ENCODE data around the gene PVALEF. TPM values are rescaled to one million over a fixed set of nuclear protein-coding genes. Genes with fewer than 3 reads are reported as not detected.

Gene PVALEF
- polyA plus RNA-seq, 1 donor (not counting 4 experiments of a cell fraction or from before 2014, with no cell fraction given): not detected

DNA sequence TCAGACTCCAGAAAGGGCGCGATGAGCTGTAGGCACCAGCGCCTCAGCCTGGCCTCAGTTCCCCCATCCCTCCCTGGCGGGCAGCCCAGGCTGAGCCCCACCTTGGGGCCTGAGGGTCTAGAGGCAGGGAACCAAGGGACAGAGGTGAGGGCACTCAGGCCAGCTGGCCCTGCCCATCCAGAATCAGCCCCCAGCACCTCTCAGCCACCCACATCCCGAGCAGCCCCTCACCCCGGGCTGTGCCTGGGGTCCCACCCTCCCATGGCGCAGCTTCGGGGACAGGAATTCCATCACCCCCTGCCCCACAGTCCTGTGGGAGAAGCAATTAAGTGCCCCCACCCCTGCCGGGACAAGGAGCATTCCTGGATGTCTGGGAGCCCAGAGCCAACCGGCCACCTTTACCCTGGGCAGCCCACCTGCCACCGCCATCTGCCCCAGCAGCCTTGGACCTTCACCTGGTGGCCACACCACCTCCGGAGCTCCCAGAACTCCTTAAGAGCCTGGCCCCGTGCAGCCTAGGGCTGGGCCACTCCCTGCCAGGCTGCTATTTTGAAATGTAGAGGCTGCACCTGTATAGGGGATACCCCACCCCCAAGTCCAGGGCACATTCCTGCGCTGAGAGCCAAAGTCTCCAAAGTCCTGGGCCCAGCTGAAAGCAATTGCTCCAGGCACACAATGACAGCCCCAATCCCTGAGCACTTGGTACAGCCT lies 33.7 kb upstream of the PVALEF start:
- no peaks in the 10 kb centered on the region for H4K20me1 ChIP-seq (ENCODE audit: control insufficient read depth, extremely low read depth, insufficient read depth, low read length)
- peaks cover 34% of the 10 kb centered on the region for H3K27me3 ChIP-seq (ENCODE audit: control insufficient read depth, extremely low read depth, insufficient read depth, low read length)
- no peak overlapping the region for H3K4me2 ChIP-seq (ENCODE audit: control insufficient read depth, extremely low read depth, insufficient read depth, low read depth, low read length)
- no peak overlapping the region for H2AFZ ChIP-seq (ENCODE audit: control insufficient read depth, low read length)
- H3K4me1 ChIP-seq (ENCODE audit: control insufficient read depth, extremely low read depth, insufficient read depth, low read length): no peaks in the 10 kb centered on the region
- H3K36me3 ChIP-seq (ENCODE audit: control insufficient read depth in 2 of 2, extremely low read depth in 1 of 2, insufficient read depth in 2 of 2, low read length in 2 of 2): no peaks in the 10 kb centered on the region
- dilution Hi-C loops (cut with MboI; ENCODE audit: extremely low pct_ligation_motif_present, low sequenced_read_pairs): no loop called here
- H3K79me2 ChIP-seq (ENCODE audit: control insufficient read depth, insufficient read depth, low read length): no peaks in the 10 kb centered on the region
- FAIRE-seq (no peak), DNase-seq (ENCODE audit: low read depth, low spot score) (no peak)
- H3K4me3 ChIP-seq (ENCODE audit: control insufficient read depth in 2 of 3, extremely low read depth in 1 of 3, insufficient read depth in 2 of 3, low read depth in 1 of 3, low read length in 3 of 3): no peak overlapping the region
- H3K27ac ChIP-seq (ENCODE audit: control insufficient read depth, insufficient read depth, low read length): no peak overlapping the region
- no peaks in the 10 kb centered on the region for H3K9me3 ChIP-seq (ENCODE audit: control insufficient read depth, low read depth, low read length)
- TF ChIP-seq, protein P1, sequence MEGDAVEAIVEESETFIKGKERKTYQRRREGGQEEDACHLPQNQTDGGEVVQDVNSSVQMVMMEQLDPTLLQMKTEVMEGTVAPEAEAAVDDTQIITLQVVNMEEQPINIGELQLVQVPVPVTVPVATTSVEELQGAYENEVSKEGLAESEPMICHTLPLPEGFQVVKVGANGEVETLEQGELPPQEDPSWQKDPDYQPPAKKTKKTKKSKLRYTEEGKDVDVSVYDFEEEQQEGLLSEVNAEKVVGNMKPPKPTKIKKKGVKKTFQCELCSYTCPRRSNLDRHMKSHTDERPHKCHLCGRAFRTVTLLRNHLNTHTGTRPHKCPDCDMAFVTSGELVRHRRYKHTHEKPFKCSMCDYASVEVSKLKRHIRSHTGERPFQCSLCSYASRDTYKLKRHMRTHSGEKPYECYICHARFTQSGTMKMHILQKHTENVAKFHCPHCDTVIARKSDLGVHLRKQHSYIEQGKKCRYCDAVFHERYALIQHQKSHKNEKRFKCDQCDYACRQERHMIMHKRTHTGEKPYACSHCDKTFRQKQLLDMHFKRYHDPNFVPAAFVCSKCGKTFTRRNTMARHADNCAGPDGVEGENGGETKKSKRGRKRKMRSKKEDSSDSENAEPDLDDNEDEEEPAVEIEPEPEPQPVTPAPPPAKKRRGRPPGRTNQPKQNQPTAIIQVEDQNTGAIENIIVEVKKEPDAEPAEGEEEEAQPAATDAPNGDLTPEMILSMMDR (optimal IDR thresholded peaks at IDR 0.05 in 1 of 3, IDR thresholded peaks at IDR 0.05 in 1 of 3, conservative IDR thresholded peaks at IDR 0.05 in 1 of 3; ENCODE audit: extremely low read depth in 1 of 3, insufficient read depth in 2 of 3, low read length in 3 of 3): no peak
- TF ChIP-seq EZH2 (IDR thresholded peaks at IDR 0.05; ENCODE audit: low read length): no peak
- no peaks in the 10 kb centered on the region for H3K9me1 ChIP-seq (ENCODE audit: control insufficient read depth, extremely low read depth, insufficient read depth, low read length)
- H3K9ac ChIP-seq (ENCODE audit: control insufficient read depth, extremely low read depth, insufficient read depth, low read length): no peak overlapping the region

DNA sequence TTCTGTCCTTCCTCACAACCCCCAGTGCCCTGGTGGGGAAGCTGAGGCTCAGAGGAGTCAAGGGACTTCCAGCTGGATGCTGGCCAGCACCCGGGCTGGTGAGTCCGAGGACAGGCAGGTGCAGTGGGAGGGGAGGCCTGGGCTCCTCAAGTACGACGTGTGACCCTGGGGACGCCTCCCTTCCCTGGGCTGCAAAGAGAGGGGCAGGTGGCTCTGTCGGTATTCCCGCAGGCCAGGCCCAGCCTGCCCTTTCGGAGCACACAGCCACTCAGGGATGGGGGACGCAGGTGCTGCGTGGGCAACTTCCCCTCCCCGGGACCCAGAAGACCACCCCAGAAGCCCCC lies 33.1 kb upstream of the PVALEF start:
- H3K27me3 ChIP-seq (ENCODE audit: control insufficient read depth, extremely low read depth, insufficient read depth, low read length): peaks cover 33% of the 10 kb centered on the region
- no peak overlapping the region for H2AFZ ChIP-seq (ENCODE audit: control insufficient read depth, low read length)
- no peaks in the 10 kb centered on the region for H3K9me3 ChIP-seq (ENCODE audit: control insufficient read depth, low read depth, low read length)
- H3K36me3 ChIP-seq (ENCODE audit: control insufficient read depth in 2 of 2, extremely low read depth in 1 of 2, insufficient read depth in 2 of 2, low read length in 2 of 2): no peaks in the 10 kb centered on the region
- no peaks in the 10 kb centered on the region for H3K4me1 ChIP-seq (ENCODE audit: control insufficient read depth, extremely low read depth, insufficient read depth, low read length)
- H4K20me1 ChIP-seq (ENCODE audit: control insufficient read depth, extremely low read depth, insufficient read depth, low read length): no peaks in the 10 kb centered on the region
- H3K27ac ChIP-seq (ENCODE audit: control insufficient read depth, insufficient read depth, low read length): no peak overlapping the region
- no peak overlapping the region for H3K4me3 ChIP-seq (ENCODE audit: control insufficient read depth in 2 of 3, extremely low read depth in 1 of 3, insufficient read depth in 2 of 3, low read depth in 1 of 3, low read length in 3 of 3)
- DNase-seq (ENCODE audit: low read depth, low spot score) (no peak), FAIRE-seq (no peak)
- H3K4me2 ChIP-seq (ENCODE audit: control insufficient read depth, extremely low read depth, insufficient read depth, low read depth, low read length): no peak overlapping the region
- H3K79me2 ChIP-seq (ENCODE audit: control insufficient read depth, insufficient read depth, low read length): no peaks in the 10 kb centered on the region
- H3K9ac ChIP-seq (ENCODE audit: control insufficient read depth, extremely low read depth, insufficient read depth, low read length): no peak overlapping the region
- dilution Hi-C loops (cut with MboI; ENCODE audit: extremely low pct_ligation_motif_present, low sequenced_read_pairs): no loop called here
- no peak for TF ChIP-seq EZH2 (IDR thresholded peaks at IDR 0.05; ENCODE audit: low read length)
- TF ChIP-seq, protein P1 (optimal IDR thresholded peaks at IDR 0.05 in 1 of 3, IDR thresholded peaks at IDR 0.05 in 1 of 3, conservative IDR thresholded peaks at IDR 0.05 in 1 of 3; ENCODE audit: extremely low read depth in 1 of 3, insufficient read depth in 2 of 3, low read length in 3 of 3): no peak
- no peaks in the 10 kb centered on the region for H3K9me1 ChIP-seq (ENCODE audit: control insufficient read depth, extremely low read depth, insufficient read depth, low read length)

All from keratinocyte (primary cell).